ENCODE measurements around the gene HES5.

Gene HES5

GRCh38 chr1:2523891-2524609 is 6.0 kb downstream of the HES5 start:
- H3K79me2 ChIP-seq (ENCODE audit: insufficient read depth, low read length) = peaks cover 39% of the 10 kb centered on the region
- no peak overlapping the region for H3K4me3 ChIP-seq (ENCODE audit: insufficient read depth, low read length, poor library complexity, severe bottlenecking)
- no peak overlapping the region for H3K9ac ChIP-seq (ENCODE audit: low read length)
- H3K27me3 ChIP-seq (ENCODE audit: low read length) = no peaks in the 10 kb centered on the region
- H2AFZ ChIP-seq (ENCODE audit: low read depth, low read length, severe bottlenecking) = no peak overlapping the region
- no peaks in the 10 kb centered on the region for H3K9me3 ChIP-seq (ENCODE audit: insufficient read depth, low read length)
- no peaks in the 10 kb centered on the region for H3F3A ChIP-seq (ENCODE audit: insufficient read depth)
- no peak overlapping the region for H3K27ac ChIP-seq (ENCODE audit: low read depth, low read length)
- H4K20me1 ChIP-seq (ENCODE audit: low read depth, low read length) = 0 out of 2 replicates have a peak, but pooled peaks cover 2% of the 10 kb centered on the region
- no peak for TF ChIP-seq CTCF (IDR thresholded peaks at IDR 0.05; ENCODE audit: insufficient read depth, low read length, poor library complexity, severe bottlenecking)
- TF ChIP-seq EZH2phosphoT487 (conservative IDR thresholded peaks at IDR 0.05; ENCODE audit: low read length) = no peak
- H3K9me2 ChIP-seq (replicated peaks; ENCODE audit: insufficient read depth, low read length) = no peaks in the 10 kb centered on the region
- peak overlapping the region; percentile 69 for H3K4me2 ChIP-seq (ENCODE audit: low read depth, low read length, poor library complexity, severe bottlenecking)
- no peaks in the 10 kb centered on the region for H3K36me3 ChIP-seq (ENCODE audit: low read length)

- Histone ChIP-seq H4K20me1 (ENCODE audit: low read depth, low read length) (0 out of 2 replicates have a peak, but pooled peaks cover 2% of the 10 kb centered on the region), H3K9me2 (replicated peaks; ENCODE audit: insufficient read depth, low read length) (no peaks in the 10 kb centered on the region), H3K4me2 (ENCODE audit: low read depth, low read length, poor library complexity, severe bottlenecking) (no peak overlapping the region), H3K79me2 (ENCODE audit: insufficient read depth, low read length) (peaks cover 39% of the 10 kb centered on the region), H3K4me3 (ENCODE audit: insufficient read depth, low read length, poor library complexity, severe bottlenecking) (no peak overlapping the region), H3F3A (ENCODE audit: insufficient read depth) (no peaks in the 10 kb centered on the region), H3K27me3 (ENCODE audit: low read length) (no peaks in the 10 kb centered on the region), H3K9ac (ENCODE audit: low read length) (no peak overlapping the region), H2AFZ (ENCODE audit: low read depth, low read length, severe bottlenecking) (no peak overlapping the region), H3K36me3 (ENCODE audit: low read length) (no peaks in the 10 kb centered on the region), H3K9me3 (ENCODE audit: insufficient read depth, low read length) (no peaks in the 10 kb centered on the region), H3K27ac (ENCODE audit: low read depth, low read length) (no peak overlapping the region)
- TF ChIP-seq CTCF (IDR thresholded peaks at IDR 0.05; ENCODE audit: insufficient read depth, low read length, poor library complexity, severe bottlenecking) = no peak
- no peak for TF ChIP-seq EZH2phosphoT487 (conservative IDR thresholded peaks at IDR 0.05; ENCODE audit: low read length)
These were observed 6.7 kb downstream of the HES5 start for GRCh38 chr1:2523191-2523890.

- Histone ChIP-seq H2AFZ (ENCODE audit: low read depth, low read length, severe bottlenecking) (no peak overlapping the region), H3K79me2 (ENCODE audit: insufficient read depth, low read length) (peaks cover 39% of the 10 kb centered on the region), H3K4me2 (ENCODE audit: low read depth, low read length, poor library complexity, severe bottlenecking) (no peak overlapping the region), H3K9me3 (ENCODE audit: insufficient read depth, low read length) (no peaks in the 10 kb centered on the region), H3K9me2 (replicated peaks; ENCODE audit: insufficient read depth, low read length) (no peaks in the 10 kb centered on the region), H3K36me3 (ENCODE audit: low read length) (no peaks in the 10 kb centered on the region), H3K4me3 (ENCODE audit: insufficient read depth, low read length, poor library complexity, severe bottlenecking) (no peak overlapping the region), H4K20me1 (ENCODE audit: low read depth, low read length) (0 out of 2 replicates have a peak, but pooled peaks cover 2% of the 10 kb centered on the region), H3K27me3 (ENCODE audit: low read length) (no peaks in the 10 kb centered on the region), H3K9ac (ENCODE audit: low read length) (no peak overlapping the region), H3K27ac (ENCODE audit: low read depth, low read length) (no peak overlapping the region), H3F3A (ENCODE audit: insufficient read depth) (no peaks in the 10 kb centered on the region)
- TF ChIP-seq CTCF (IDR thresholded peaks at IDR 0.05; ENCODE audit: insufficient read depth, low read length, poor library complexity, severe bottlenecking) (no peak), EZH2phosphoT487 (conservative IDR thresholded peaks at IDR 0.05; ENCODE audit: low read length) (no peak)
These were observed 7.8 kb downstream of the HES5 start for GRCh38 chr1:2522230-2522629.

Measured in SU-DHL-6 (cell line).